ENCODE data around the gene SHKBP1. TPM values are rescaled to one million over a fixed set of nuclear protein-coding genes. Genes with fewer than 3 reads are reported as not detected.

SHKBP1 gene
- total and polyA plus RNA-seq, 7 donors: 12.4 to 21.7 (median 17.2) TPM

DNA sequence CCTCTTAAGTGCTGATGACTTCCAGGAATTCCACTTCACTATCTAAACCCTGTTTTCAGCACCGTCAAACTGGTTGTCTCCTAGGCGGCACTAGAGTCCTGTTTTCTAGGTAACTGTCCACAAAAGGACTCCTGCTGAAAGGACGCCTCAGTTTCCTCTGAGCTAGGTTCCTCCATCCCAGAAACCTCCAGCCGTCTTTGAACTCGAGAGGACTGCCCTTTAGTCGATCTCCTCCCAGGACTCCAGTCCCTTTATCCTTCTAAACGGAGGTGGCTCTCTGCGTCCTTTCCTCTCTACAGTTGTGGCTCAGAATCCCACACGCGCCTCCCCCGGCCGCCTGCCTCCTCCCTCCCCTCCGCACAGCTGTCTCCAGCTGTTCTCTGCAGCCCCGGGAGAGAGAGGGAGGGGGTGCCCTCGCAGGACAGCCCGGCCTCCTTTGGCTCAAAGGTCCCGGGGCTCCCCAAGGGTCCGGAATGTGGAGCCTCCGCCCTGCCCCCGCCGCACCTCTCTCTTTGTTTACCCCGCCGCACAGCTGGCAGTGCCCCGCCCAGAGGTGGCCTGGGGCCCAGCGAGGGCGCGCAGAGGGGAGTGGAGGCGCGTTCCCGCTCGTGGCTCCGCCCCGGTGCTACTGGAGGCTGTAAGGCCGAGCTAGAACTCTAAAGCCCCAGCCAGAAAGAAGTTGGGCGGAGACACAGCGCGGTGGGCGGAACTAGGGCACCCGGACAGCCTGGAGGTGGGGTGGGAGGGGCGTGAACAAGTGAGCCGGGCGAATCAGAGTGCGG, 26.9 kb downstream of the SHKBP1 start:
- Histone ChIP-seq H3K9me3 (no peaks in the 10 kb centered on the region), H3K4me1 (peaks cover 45% of the 10 kb centered on the region), H3K27ac (peak overlapping the region; percentile 60), H3K27me3 (ENCODE audit: insufficient read depth in 3 of 3, low read length in 2 of 3) (peaks cover 0 to 22% (median 10%) of the 10 kb centered on the region in 3 donors), H3K36me3 (ENCODE audit: insufficient read depth in 1 of 2, low read depth in 1 of 2) (no peaks in the 10 kb centered on the region), H3K4me3 (peak overlapping the region; percentile 67)
- WGBS, 3 donors: 2 to 4% (median 3%) methylated on average over 42 to 43 of the region's 43 CpGs
- DNase-seq (peak; percentile 97 to 98), ATAC-seq (peak; percentile 80 to 85 (median 85))
- TF ChIP-seq, protein P1, sequence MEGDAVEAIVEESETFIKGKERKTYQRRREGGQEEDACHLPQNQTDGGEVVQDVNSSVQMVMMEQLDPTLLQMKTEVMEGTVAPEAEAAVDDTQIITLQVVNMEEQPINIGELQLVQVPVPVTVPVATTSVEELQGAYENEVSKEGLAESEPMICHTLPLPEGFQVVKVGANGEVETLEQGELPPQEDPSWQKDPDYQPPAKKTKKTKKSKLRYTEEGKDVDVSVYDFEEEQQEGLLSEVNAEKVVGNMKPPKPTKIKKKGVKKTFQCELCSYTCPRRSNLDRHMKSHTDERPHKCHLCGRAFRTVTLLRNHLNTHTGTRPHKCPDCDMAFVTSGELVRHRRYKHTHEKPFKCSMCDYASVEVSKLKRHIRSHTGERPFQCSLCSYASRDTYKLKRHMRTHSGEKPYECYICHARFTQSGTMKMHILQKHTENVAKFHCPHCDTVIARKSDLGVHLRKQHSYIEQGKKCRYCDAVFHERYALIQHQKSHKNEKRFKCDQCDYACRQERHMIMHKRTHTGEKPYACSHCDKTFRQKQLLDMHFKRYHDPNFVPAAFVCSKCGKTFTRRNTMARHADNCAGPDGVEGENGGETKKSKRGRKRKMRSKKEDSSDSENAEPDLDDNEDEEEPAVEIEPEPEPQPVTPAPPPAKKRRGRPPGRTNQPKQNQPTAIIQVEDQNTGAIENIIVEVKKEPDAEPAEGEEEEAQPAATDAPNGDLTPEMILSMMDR (IDR thresholded peaks at IDR 0.05): no peak
- intact Hi-C loops (cut with DNase I): loop anchor here in 1 of 2 donors (2.0 to 5.0 kb wide), 2 partner anchors 31 to 76 kb away; no protein-coding TSS in a partner anchor

DNA sequence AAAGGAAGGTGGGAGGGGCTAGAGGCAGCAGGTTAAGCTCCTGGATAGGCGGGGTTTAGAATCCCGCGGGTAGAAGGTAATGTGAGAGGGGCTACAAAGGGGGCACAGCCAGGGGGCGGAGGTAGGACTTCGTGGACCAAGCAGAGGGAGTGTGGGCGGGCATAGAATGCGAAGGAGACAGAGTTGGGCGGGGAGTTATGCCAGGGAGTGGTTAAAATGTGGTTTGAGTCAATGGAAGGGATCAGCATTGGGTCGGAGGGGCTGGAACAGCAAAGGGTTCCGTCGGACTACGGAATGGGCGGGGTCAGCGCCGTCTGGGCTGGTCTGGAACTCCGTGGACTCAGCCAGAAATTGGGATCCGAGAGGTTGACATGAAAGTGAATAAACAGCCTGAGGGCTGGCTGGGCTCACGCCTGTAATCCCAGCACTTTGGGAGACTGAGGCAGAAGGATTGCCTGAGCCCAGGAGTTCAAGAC, 27.5 kb downstream of the SHKBP1 start:
- DNase-seq (no peak), ATAC-seq (no peak)
- no peaks in the 10 kb centered on the region for H3K9me3 ChIP-seq
- H3K4me3 ChIP-seq: peak overlapping the region; percentile 67
- H3K4me1 ChIP-seq: peaks cover 45% of the 10 kb centered on the region
- H3K27me3 ChIP-seq (ENCODE audit: insufficient read depth in 3 of 3, low read length in 2 of 3): peaks cover 0 to 22% (median 10%) of the 10 kb centered on the region in 3 donors
- 7 to 8% (median 7%) methylated on average over 18 of the region's 18 CpGs for WGBS, 3 donors
- intact Hi-C loops (cut with DNase I): loop anchor here in 1 of 2 donors (2.0 to 5.0 kb wide), 2 partner anchors 31 to 77 kb away; no protein-coding TSS in a partner anchor
- H3K36me3 ChIP-seq (ENCODE audit: insufficient read depth in 1 of 2, low read depth in 1 of 2): no peaks in the 10 kb centered on the region
- TF ChIP-seq, protein P1 (IDR thresholded peaks at IDR 0.05): no peak
- H3K27ac ChIP-seq: peak overlapping the region; percentile 60

DNA sequence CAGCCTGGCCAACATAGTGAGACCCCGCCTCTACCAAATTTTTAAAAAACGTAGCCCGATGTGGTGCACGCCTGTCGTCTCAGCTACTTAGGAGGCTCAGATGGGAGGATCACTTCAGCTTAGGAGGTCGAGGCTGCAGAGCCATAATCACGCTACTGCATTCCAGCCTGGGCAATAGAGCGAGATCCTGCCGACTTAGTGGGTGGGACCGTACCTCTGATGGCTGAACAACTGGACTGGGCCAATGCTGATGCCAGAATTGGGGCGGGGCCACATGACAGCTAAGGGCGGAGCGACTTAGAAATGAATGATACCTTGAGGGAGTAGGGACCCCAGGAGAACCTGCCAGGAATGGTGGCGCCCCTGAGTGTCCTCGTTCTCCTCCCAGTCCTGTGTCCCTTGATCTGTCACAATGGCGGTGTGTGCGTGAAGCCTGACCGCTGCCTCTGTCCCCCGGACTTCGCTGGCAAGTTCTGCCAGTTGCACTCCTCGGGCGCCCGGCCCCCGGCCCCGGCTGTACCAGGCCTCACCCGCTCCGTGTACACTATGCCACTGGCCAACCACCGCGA, 28.1 kb downstream of the SHKBP1 start:
- H3K27ac ChIP-seq: peak overlapping the region; percentile 76
- TF ChIP-seq, protein P1 (IDR thresholded peaks at IDR 0.05): no peak
- 28 to 40% (median 31%) methylated on average over 22 to 29 of the region's 29 CpGs for WGBS, 3 donors
- DNase-seq (no peak), ATAC-seq (peak in 1 of 4 donors; percentile 1)
- intact Hi-C loops (cut with DNase I): loop anchor here in 1 of 2 donors (2.0 to 5.0 kb wide), 2 partner anchors 30 to 77 kb away; no protein-coding TSS in a partner anchor
- no peaks in the 10 kb centered on the region for H3K36me3 ChIP-seq (ENCODE audit: insufficient read depth in 1 of 2, low read depth in 1 of 2)
- H3K27me3 ChIP-seq (ENCODE audit: insufficient read depth in 3 of 3, low read length in 2 of 3): peaks cover 0 to 17% (median 8%) of the 10 kb centered on the region in 3 donors
- H3K4me1 ChIP-seq: peaks cover 45% of the 10 kb centered on the region
- H3K9me3 ChIP-seq: no peaks in the 10 kb centered on the region
- H3K4me3 ChIP-seq: peak overlapping the region; percentile 67

DNA sequence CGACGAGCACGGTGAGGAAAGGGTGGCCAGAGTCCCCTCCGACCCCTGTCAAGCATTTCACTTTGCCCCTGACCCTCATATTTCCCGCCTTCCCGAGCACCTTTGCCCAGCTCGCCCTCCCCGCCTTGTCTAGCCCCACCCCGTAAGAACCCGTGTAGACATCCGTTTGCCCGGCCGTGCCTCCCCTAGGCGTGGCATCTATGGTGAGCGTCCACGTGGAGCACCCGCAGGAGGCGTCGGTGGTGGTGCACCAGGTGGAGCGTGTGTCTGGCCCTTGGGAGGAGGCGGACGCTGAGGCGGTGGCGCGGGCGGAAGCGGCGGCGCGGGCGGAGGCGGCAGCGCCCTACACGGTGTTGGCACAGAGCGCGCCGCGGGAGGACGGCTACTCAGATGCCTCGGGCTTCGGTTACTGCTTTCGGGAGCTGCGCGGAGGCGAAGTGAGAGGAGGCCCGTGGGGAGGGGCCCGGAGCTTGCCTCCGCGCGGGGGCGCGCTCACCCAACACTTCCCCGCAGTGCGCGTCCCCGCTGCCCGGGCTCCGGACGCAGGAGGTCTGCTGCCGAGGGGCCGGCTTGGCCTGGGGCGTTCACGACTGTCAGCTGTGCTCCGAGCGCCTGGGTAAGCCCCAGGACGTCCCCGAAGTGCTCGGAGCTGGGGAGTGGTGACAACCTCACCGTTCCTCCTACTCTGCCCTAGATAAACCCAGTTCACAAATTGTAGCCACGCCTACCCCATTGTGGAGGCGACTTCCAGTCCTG, 28.7 kb downstream of the SHKBP1 start:
- Histone ChIP-seq H3K27me3 (ENCODE audit: insufficient read depth in 3 of 3, low read length in 2 of 3) (peaks cover 0 to 11% (median 3%) of the 10 kb centered on the region in 3 donors), H3K4me3 (peak overlapping the region; percentile 67), H3K4me1 (peaks cover 44% of the 10 kb centered on the region), H3K9me3 (no peaks in the 10 kb centered on the region), H3K36me3 (ENCODE audit: insufficient read depth in 1 of 2, low read depth in 1 of 2) (no peaks in the 10 kb centered on the region), H3K27ac (peak overlapping the region; percentile 76)
- ATAC-seq: peak; percentile 52 to 59 (median 56)
- TF ChIP-seq, protein P1 (IDR thresholded peaks at IDR 0.05): peak; percentile 4
- DNase-seq: peak; percentile 72 to 86
- intact Hi-C loops (cut with DNase I): loop anchor here in 1 of 2 donors (2.0 kb wide), 1 partner anchor 29 kb away; no protein-coding TSS in a partner anchor
- 2% methylated on average over 55 to 71 of the region's 71 CpGs for WGBS, 3 donors
